GM18870 (cell line): ENCODE data around the gene PRTFDC1.

Experiments
- ATAC-seq: cut with Tn5 transposase; IDR thresholded peaks from one replicate; pipeline ENCODE4 v1.9.1; 2021; ENCODE audit warnings: moderate library complexity; ENCODE audit not compliant: unreplicated experiment

The PRTFDC1 gene

DNA sequence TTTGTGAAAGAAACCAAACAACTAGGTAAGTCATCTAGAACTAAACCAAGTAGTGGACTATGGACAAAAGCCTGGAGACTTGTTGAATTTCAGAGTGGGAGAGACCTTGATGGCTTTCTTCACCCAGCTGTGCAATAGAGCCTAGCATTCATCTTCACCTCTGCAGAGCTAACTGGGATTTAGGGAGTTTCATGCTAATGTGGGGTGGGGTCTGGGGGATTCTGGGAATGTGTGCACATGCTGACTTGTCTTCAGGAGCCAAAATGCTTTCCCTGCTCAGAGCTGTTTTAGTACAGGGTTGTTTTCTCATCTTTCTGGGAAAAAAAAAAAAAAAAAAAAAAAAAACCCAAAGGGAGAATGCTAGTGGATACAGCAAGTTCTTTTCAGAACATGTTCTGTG lies 147.4 kb downstream of the PRTFDC1 start:
- ATAC-seq = no peak

DNA sequence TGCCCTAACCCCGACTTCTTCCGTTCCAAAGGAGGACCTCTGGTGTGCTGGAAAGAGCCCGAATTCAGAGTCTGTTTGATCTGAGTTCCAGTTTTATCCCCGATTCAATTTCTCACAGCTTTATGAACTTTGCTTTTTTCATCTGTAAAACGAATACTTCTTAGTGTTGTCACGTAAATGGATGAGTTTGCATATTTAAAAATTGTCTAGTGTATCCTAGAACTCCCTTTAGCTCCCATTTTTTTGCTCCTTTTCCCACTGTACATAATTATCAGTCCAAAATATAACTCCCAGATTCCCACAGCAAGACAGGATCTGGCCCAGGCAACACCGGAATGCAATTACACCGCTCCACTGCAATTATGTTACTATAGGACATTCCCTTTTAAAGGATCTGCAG lies 148.0 kb downstream of the PRTFDC1 start:
- no peak for ATAC-seq

DNA sequence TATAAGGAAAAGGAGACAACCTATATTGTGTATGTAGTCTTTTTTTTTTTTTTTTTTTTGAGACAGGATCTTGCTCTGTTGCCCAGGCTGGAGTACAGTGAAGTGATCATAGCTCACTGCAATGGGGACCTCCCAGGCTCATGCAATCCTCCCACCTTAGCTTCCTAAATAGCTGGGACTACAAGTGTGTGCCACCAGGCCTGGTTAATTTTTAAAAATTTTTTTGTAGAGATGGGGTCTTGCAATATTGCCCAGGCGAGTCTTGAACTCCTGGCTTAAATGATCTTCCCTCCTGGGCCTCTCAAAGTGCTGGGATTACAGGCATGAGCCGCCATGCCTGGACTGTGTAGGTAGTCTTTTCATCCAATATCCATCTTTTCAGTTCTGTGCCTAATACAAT lies 150.0 kb downstream of the PRTFDC1 start:
- no peak for ATAC-seq

DNA sequence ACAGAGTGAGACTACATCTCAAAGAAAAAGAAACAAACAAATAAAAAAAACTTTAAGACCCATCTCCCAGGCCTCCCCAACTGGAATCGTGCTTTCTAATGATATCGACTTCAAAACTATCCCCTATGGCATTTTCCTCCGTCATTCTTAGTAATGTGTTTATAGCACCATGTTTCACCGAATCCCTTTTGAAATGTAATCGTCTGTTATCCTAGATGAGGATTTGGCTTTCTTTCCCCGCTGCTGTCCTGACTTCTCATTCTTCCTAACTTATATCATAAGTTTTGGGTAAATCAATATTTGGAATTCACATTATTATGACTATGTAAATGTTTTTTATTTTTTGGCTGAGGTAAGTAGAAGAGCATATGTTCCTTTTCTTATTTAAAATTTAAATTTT lies 151.5 kb downstream of the PRTFDC1 start:
- no peak for ATAC-seq
